HepG2 (cell line): ENCODE measurements around the gene MAPK12. TPM values are rescaled to one million over a fixed set of nuclear protein-coding genes. Genes with fewer than 3 reads are reported as not detected.

ENCODE experiments used
- ATF1 ChIP-seq: IDR thresholded peaks from 2 replicates; pipeline ENCODE4 v1.6.1; 2016; ENCODE audit warnings: mild to moderate bottlenecking, control low read depth
- BCL3 ChIP-seq: sonication (generic); formaldehyde crosslinking; IDR thresholded peaks from 2 replicates; pipeline ENCODE4 v1.5.1; 2020; ENCODE audit warnings: mild to moderate bottlenecking, missing genetic modification reagents, moderate library complexity
- CEBPG ChIP-seq: IDR thresholded peaks from 2 replicates; pipeline ENCODE4 v1.6.1; 2016
- CSRNP1 ChIP-seq: sonication (generic); formaldehyde crosslinking; IDR thresholded peaks from 2 replicates; pipeline ENCODE4 v1.8.1; 2023; ENCODE audit warnings: mild to moderate bottlenecking, missing genetic modification reagents
- ERF ChIP-seq: IDR thresholded peaks from 2 replicates; pipeline ENCODE4 v1.6.1; 2018; ENCODE audit warnings: missing biosample characterization, missing genetic modification reagents
- PRDM4 ChIP-seq: sonication (generic); formaldehyde crosslinking; IDR thresholded peaks from 2 replicates; pipeline ENCODE4 v1.9.0; 2021; ENCODE audit warnings: missing genetic modification reagents, borderline replicate concordance
- RAD21 ChIP-seq: fragments of 450-650 bp; formaldehyde crosslinking; IDR thresholded peaks from 2 replicates; pipeline ENCODE4 v1.5.0; 2020; ENCODE audit warnings: mild to moderate bottlenecking
- SRF ChIP-seq: IDR thresholded peaks from 2 replicates; pipeline ENCODE4 v1.6.1; 2011; ENCODE audit warnings: mild to moderate bottlenecking, low read depth, low read length, moderate library complexity
- ZFP91 ChIP-seq: sonication (generic); formaldehyde crosslinking; IDR thresholded peaks from 2 replicates; pipeline ENCODE4 v1.9.0; 2022; ENCODE audit warnings: missing genetic modification reagents, mild to moderate bottlenecking, borderline replicate concordance
- ZNF501 ChIP-seq: sonication (generic); formaldehyde crosslinking; IDR thresholded peaks from 2 replicates; pipeline ENCODE4 v1.5.1; 2020; ENCODE audit warnings: mild to moderate bottlenecking, moderate library complexity, missing genetic modification reagents
- ZNF563 ChIP-seq: sonication (generic); formaldehyde crosslinking; IDR thresholded peaks from 2 replicates; pipeline ENCODE4 v1.8.0; 2022; ENCODE audit warnings: mild to moderate bottlenecking, moderate library complexity, missing genetic modification reagents
- ZNF629 ChIP-seq: sonication (generic); formaldehyde crosslinking; conservative IDR thresholded peaks from 2 replicates; pipeline ENCODE4 v1.5.0; 2020; ENCODE audit warnings: missing genetic modification reagents
- ZNF777 ChIP-seq: sonication (generic); formaldehyde crosslinking; IDR thresholded peaks from 2 replicates; pipeline ENCODE4 v1.4.0; 2020; ENCODE audit warnings: missing genetic modification reagents
- polyA plus RNA-seq, 8 experiments: library from polyadenylated mRNA; depleted of rRNA in 3 of 8; stranded (reverse) in 7 of 8; unstranded in 1 of 8; fragments of >200 nt; fragmentation: Illumina TruSeq in 4 of 8; extraction: Trizol in 4 of 8; gene quantifications; 2 replicates each; pipeline versions ENCODE4 v1.2.1 to v1.2.3, GENCODE V29; 2011 to 2016; ENCODE audit warnings: low read depth in 4 of 8, missing spikeins in 1 of 8, mixed read lengths in 1 of 8; ENCODE audit not compliant: insufficient read depth in 1 of 8
- total RNA-seq, 5 experiments: library from RNA; depleted of rRNA; stranded (reverse); fragments of >200 nt; fragmentation: Illumina TruSeq; extraction: Trizol; gene quantifications; 2 replicates each; pipeline ENCODE4 v1.2.3, GENCODE V29; 2016; ENCODE audit warnings: low read depth in 1 of 5
- TF ChIP-seq, protein P1 (sequence below): sonication (generic); formaldehyde crosslinking; IDR thresholded peaks from 2 replicates; pipeline ENCODE4 v1.5.1; 2020; ENCODE audit warnings: mild to moderate bottlenecking, missing genetic modification reagents, moderate library complexity
- TF ChIP-seq, protein P2 (sequence below): sonication (generic); formaldehyde crosslinking; IDR thresholded peaks from 2 replicates; pipeline ENCODE4 v1.5.0; 2020; ENCODE audit warnings: mild to moderate bottlenecking, missing genetic modification reagents, moderate library complexity

The MAPK12 gene
- total and polyA plus RNA-seq, 2 of the 13 experiments (the other 11 are each of a cell fraction or from before 2014, with no cell fraction given): 22.2 to 23.3 TPM

- peak; percentile 53; the same call in 1 of the 2 replicates for TF ChIP-seq ZNF777 (CRISPR knock-in tag)
- peak; percentile 99 for TF ChIP-seq ATF1 (CRISPR knock-in tag)
- peak; percentile 87 for TF ChIP-seq ZFP91 (CRISPR knock-in tag)
- peak; percentile 95 for TF ChIP-seq ZNF501 (CRISPR knock-in tag)
- TF ChIP-seq ZNF629: 0 out of 2 replicates have a peak, but pooled peaks have one; percentile 22
- TF ChIP-seq, protein P1, sequence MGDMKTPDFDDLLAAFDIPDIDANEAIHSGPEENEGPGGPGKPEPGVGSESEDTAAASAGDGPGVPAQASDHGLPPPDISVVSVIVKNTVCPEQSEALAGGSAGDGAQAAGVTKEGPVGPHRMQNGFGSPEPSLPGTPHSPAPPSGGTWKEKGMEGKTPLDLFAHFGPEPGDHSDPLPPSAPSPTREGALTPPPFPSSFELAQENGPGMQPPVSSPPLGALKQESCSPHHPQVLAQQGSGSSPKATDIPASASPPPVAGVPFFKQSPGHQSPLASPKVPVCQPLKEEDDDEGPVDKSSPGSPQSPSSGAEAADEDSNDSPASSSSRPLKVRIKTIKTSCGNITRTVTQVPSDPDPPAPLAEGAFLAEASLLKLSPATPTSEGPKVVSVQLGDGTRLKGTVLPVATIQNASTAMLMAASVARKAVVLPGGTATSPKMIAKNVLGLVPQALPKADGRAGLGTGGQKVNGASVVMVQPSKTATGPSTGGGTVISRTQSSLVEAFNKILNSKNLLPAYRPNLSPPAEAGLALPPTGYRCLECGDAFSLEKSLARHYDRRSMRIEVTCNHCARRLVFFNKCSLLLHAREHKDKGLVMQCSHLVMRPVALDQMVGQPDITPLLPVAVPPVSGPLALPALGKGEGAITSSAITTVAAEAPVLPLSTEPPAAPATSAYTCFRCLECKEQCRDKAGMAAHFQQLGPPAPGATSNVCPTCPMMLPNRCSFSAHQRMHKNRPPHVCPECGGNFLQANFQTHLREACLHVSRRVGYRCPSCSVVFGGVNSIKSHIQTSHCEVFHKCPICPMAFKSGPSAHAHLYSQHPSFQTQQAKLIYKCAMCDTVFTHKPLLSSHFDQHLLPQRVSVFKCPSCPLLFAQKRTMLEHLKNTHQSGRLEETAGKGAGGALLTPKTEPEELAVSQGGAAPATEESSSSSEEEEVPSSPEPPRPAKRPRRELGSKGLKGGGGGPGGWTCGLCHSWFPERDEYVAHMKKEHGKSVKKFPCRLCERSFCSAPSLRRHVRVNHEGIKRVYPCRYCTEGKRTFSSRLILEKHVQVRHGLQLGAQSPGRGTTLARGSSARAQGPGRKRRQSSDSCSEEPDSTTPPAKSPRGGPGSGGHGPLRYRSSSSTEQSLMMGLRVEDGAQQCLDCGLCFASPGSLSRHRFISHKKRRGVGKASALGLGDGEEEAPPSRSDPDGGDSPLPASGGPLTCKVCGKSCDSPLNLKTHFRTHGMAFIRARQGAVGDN (CRISPR knock-in tag): peak; percentile 91
- TF ChIP-seq, protein P2, sequence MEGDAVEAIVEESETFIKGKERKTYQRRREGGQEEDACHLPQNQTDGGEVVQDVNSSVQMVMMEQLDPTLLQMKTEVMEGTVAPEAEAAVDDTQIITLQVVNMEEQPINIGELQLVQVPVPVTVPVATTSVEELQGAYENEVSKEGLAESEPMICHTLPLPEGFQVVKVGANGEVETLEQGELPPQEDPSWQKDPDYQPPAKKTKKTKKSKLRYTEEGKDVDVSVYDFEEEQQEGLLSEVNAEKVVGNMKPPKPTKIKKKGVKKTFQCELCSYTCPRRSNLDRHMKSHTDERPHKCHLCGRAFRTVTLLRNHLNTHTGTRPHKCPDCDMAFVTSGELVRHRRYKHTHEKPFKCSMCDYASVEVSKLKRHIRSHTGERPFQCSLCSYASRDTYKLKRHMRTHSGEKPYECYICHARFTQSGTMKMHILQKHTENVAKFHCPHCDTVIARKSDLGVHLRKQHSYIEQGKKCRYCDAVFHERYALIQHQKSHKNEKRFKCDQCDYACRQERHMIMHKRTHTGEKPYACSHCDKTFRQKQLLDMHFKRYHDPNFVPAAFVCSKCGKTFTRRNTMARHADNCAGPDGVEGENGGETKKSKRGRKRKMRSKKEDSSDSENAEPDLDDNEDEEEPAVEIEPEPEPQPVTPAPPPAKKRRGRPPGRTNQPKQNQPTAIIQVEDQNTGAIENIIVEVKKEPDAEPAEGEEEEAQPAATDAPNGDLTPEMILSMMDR (CRISPR knock-in tag): peak; percentile 43; the same call in 1 of the 2 replicates
- TF ChIP-seq CEBPG (CRISPR knock-in tag): peak; percentile 31; the same call in 1 of the 2 replicates
- TF ChIP-seq BCL3 (CRISPR knock-in tag): peak; percentile 95
- peak; percentile 89 for TF ChIP-seq ZNF563 (CRISPR knock-in tag)
- TF ChIP-seq ERF (CRISPR knock-in tag): peak; percentile 87
- peak; percentile 82 for TF ChIP-seq SRF
- TF ChIP-seq RAD21 (CRISPR knock-in tag): peak; percentile 39; the same call in 1 of the 2 replicates
- TF ChIP-seq CSRNP1 (CRISPR knock-in tag): peak; percentile 71; the same call in 1 of the 2 replicates
- TF ChIP-seq PRDM4: no peak
Observed at GRCh38 chr22:50244420-50245213, 16.9 kb downstream of the MAPK12 start, which contains the start of gene TUBGCP6 (continued).
